GM10847 (cell line): ENCODE measurements around the gene GYPB.
"Not testable (repeated sequence)": the region's sequence is repeated elsewhere in the genome, so short reads cannot be mapped to it uniquely, and the experiment has no call there.

Source experiments
- POLR2A ChIP-seq: IDR thresholded peaks from 2 replicates; pipeline ENCODE4 v1.6.1; 2011; ENCODE audit not compliant: insufficient read length; ENCODE audit errors: extremely low read depth

Gene GYPB

GRCh38 chr4:144019277-144019676 is at the start of gene GYPB:
TSS of gene GYPB (minus strand) at chr4:144019380. CDS start at chr4:144019287, 93 bp downstream.
- not testable (repeated sequence) for TF ChIP-seq POLR2A

- TF ChIP-seq POLR2A, result no peak
Observed at GRCh38 chr4:144056800-144057199, 37.6 kb upstream of the GYPB start.

GRCh38 chr4:144014808-144015207 is 4.4 kb downstream of the GYPB start:
- TF ChIP-seq POLR2A, result no peak

GRCh38 chr4:143986180-143986579 is 33.0 kb downstream of the GYPB start:
- no peak for TF ChIP-seq POLR2A

GRCh38 chr4:143961075-143961474 is 58.1 kb downstream of the GYPB start:
- TF ChIP-seq POLR2A, result no peak
